VCaP (cell line): ENCODE data around the gene DHDH.

ENCODE experiments used
- H3K27ac ChIP-seq: fragments of 450-650 bp; 2 replicates; pipeline ENCODE4 v1.5.1; 2017
- CTCF ChIP-seq: fragments of 450-650 bp; conservative IDR thresholded peaks from 2 replicates; pipeline ENCODE4 v1.5.1; 2017; ENCODE audit warnings: mild to moderate bottlenecking, moderate library complexity

The DHDH gene

GRCh38 chr19:48938256-48938655 is 4.8 kb downstream of the DHDH start:
- TF ChIP-seq CTCF = no peak

GRCh38 chr19:48940902-48941301 is 7.4 kb downstream of the DHDH start:
- TF ChIP-seq CTCF = no peak
- H3K27ac ChIP-seq = no peak overlapping the region

More at GRCh38 chr19:48938256-48938655, 4.8 kb downstream of the DHDH start:
- no peak overlapping the region for H3K27ac ChIP-seq

- H3K27ac ChIP-seq = no peak overlapping the region
- no peak for TF ChIP-seq CTCF
Observed at GRCh38 chr19:48943081-48943480, 9.6 kb downstream of the DHDH start.

- H3K27ac ChIP-seq = no peak overlapping the region
- no peak for TF ChIP-seq CTCF
Observed at GRCh38 chr19:48945415-48945814, 11.9 kb downstream of the DHDH start.

- TF ChIP-seq CTCF = no peak
Observed at GRCh38 chr19:48945817-48946216, 12.3 kb downstream of the DHDH start.

GRCh38 chr19:48946463-48947257 is 13.2 kb downstream of the DHDH start:
- TF ChIP-seq CTCF = no peak
- no peak overlapping the region for H3K27ac ChIP-seq

More at GRCh38 chr19:48945817-48946216, 12.3 kb downstream of the DHDH start:
- no peak overlapping the region for H3K27ac ChIP-seq

- TF ChIP-seq CTCF = no peak
- no peak overlapping the region for H3K27ac ChIP-seq
Observed at GRCh38 chr19:48947258-48947542, 13.7 kb downstream of the DHDH start.
